ENCODE results near the gene GAS2L3. TPM values are rescaled to one million over a fixed set of nuclear protein-coding genes. Genes with fewer than 3 reads are reported as not detected.
"Not testable (repeated sequence)": the region's sequence is repeated elsewhere in the genome, so short reads cannot be mapped to it uniquely, and the experiment has no call there.

The GAS2L3 gene
- 10 to 100 TPM; 18.0 to 28.0 (median 22.1) TPM for polyA plus RNA-seq (ENCODE audit: insufficient read length in 4 of 4)

DNA sequence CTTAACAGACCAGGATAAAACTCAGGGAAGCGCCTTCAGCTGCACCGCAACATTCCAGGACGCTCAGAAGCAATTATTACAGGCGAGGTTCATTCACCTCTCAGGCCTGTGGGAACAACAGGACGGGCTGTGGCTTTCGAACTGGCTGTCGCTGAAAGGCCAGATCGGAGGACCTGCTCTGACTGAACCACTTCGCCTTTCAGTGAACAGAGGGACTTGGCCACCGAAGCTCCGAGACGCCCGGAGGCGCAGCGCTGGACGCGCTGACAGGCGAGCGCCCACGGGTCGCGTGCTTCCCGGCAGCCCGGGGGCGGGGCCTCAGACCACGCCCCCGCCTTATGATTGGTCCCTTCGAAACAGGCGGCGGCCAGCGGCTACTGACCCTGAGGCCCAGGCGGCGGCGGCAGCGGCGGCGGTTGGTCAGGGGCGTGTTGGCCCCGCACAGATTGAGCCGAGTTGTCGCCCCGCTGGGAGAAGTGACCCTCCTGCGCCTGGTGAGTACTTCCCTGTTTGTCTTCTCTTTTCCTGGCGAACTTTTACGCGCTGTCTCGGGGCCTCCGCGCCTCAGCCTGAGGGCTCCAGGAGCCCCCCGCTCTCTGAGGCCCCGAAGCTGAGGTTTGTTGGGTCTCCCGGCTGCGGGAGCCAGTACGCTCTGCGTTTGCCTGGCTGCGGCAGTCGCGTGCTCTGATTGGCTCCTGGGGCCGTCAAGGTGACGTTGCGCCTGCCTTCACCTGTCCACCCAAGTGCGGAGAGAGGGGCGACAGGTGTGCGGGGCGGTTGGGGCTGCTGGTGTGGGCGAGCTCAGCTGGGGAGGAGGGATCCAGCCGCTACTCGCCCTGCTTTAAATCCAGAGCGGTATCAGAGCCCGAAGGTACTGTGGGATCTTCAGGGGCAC is at the start of gene GAS2L3:
TSS of gene GAS2L3 (plus strand) at position 393 of the 895 bp plus-strand sequence. CDS start 21,221 bp downstream, outside the sequence.
- peak; percentile 72 to 84 (median 76) for DNase-seq (ENCODE audit: low read depth in 4 of 4, low spot score in 3 of 4)

GRCh38 chr12:100528034-100528433 is 45.5 kb upstream of the GAS2L3 start:
- no peak for DNase-seq (ENCODE audit: low read depth in 4 of 4, low spot score in 3 of 4)

DNA sequence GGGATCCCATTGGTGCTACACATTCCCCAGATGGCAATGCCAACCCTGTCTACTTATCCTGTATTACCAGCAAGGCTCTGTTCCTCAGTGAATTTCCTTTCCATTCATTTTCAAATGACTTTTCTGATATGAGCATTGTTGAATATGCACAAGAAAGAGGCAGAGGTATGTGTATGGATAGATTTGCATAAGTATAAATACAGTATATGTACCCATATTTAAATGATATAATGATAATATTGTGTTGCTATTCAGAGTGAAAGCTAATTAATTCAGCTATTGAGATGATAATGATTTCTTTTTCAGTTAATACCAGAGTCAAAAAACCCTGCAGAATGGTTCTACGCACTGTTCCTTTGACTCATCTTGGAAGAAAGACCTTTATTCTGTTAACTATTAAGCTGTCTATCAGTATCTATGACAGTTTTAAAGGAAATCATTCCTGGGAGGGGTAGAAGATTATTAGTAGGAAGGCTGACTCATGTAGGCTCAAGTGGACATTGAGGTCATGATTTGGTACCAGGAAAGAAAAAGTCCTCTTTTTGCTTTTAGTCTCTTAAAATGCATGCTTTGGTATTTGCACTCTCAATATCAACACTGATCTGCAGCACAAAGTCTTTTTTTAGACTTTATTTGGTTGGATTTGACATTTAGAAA is 44.9 kb upstream of the GAS2L3 start:
- DNase-seq (ENCODE audit: low read depth in 4 of 4, low spot score in 3 of 4): no peak

- DNase-seq (ENCODE audit: low read depth in 4 of 4, low spot score in 3 of 4): no peak
Observed at GRCh38 chr12:100529756-100530350, 43.6 kb upstream of the GAS2L3 start.

DNA sequence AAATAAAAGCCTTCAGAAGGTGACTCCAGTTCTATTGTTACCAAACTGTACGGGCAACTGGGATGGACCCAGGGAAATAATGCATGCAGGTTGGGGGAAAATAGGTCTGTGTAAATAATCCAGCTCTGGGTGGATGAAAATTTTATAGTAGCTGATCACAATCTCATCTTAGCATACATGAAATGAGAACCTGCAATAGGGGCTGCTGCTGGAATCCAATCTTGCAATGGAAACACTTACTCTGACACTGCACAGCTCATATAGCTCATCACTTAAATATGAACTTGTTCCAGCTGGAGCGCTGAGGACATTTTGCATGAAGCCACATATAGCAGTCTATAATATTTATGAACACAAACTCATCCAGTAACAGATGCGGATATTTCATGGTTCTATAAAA is 40.1 kb upstream of the GAS2L3 start:
- DNase-seq (ENCODE audit: low read depth in 4 of 4, low spot score in 3 of 4): no peak

- DNase-seq (ENCODE audit: low read depth in 4 of 4, low spot score in 3 of 4): no peak
Observed at GRCh38 chr12:100534625-100535227, 38.8 kb upstream of the GAS2L3 start.

GRCh38 chr12:100539202-100539601 is 34.3 kb upstream of the GAS2L3 start:
- peak in 1 of 4 donors; percentile 25 for DNase-seq (ENCODE audit: low read depth in 4 of 4, low spot score in 3 of 4)

DNA sequence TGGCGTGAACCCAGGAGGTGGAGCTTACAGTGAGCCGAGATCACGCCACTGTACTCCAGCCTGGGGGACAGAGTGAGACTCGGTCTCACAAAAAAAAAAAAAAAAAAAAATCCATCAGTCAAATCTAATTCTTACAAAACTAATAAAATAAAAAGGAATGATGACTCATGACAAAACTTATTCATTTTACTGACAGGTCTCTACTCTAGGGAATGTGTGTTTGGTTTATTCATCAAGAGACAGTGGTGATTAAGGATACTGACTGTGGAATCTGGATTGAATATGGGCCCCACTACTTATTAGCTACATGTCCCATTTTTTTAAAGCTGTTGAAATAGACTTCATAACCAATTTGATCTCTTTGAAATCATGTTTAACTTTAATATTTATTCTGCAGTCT is 29.3 kb upstream of the GAS2L3 start:
- DNase-seq (ENCODE audit: low read depth in 4 of 4, low spot score in 3 of 4): no peak

GRCh38 chr12:100545092-100545491 is 28.4 kb upstream of the GAS2L3 start:
- DNase-seq (ENCODE audit: low read depth in 4 of 4, low spot score in 3 of 4): no peak

- DNase-seq (ENCODE audit: low read depth in 4 of 4, low spot score in 3 of 4): no peak
Observed at GRCh38 chr12:100553936-100554335, 19.5 kb upstream of the GAS2L3 start.

- DNase-seq (ENCODE audit: low read depth in 4 of 4, low spot score in 3 of 4): peak; percentile 56 to 74 (median 73)
Observed at GRCh38 chr12:100554608-100555077, 18.8 kb upstream of the GAS2L3 start.

- DNase-seq (ENCODE audit: low read depth in 4 of 4, low spot score in 3 of 4): no peak
Observed at GRCh38 chr12:100555722-100556121, 17.8 kb upstream of the GAS2L3 start.

DNA sequence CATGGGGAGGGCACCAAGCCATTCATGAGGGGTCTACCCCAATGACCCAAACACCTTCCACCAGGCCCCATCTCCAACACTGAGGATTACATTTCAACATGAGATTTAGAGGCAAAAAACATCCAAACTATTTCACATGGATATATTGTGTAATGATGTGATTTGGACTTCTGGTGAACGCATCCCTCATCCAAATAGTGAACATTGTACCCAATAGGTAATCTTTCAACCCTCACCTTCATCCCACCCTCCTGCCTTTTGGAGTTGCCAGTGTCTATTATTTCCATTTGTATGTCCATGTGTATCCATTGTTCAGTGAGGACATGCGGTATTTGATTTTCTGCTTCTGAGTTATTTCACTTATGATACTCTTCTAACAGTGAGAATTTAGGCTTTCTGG is 16.1 kb upstream of the GAS2L3 start:
- no peak for DNase-seq (ENCODE audit: low read depth in 4 of 4, low spot score in 3 of 4)

- not testable (repeated sequence) for DNase-seq (ENCODE audit: low read depth in 4 of 4, low spot score in 3 of 4)
Observed at GRCh38 chr12:100559261-100559660, 14.2 kb upstream of the GAS2L3 start.

DNA sequence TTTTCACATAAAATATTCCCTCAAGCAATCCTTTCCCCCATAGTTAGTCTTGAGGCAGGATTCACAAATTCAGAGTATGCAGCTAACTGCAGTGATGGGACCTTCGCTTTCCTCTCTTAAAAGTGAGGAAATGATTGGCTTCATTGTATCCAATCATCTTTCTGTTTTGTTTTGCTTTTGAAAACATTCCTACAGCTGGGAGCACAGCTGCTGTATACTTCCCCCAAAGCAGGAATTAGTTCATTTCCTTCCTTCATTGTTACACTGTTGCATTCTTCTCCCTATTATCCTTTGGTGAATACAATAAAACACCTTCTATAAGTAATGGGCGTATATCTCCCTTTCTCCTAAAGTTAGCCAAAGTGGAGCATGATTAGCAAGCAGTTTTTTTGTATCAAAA is 9.4 kb upstream of the GAS2L3 start:
- no peak for DNase-seq (ENCODE audit: low read depth in 4 of 4, low spot score in 3 of 4)

- no peak for DNase-seq (ENCODE audit: low read depth in 4 of 4, low spot score in 3 of 4)
Observed at GRCh38 chr12:100564905-100565467, 8.5 kb upstream of the GAS2L3 start.

DNA sequence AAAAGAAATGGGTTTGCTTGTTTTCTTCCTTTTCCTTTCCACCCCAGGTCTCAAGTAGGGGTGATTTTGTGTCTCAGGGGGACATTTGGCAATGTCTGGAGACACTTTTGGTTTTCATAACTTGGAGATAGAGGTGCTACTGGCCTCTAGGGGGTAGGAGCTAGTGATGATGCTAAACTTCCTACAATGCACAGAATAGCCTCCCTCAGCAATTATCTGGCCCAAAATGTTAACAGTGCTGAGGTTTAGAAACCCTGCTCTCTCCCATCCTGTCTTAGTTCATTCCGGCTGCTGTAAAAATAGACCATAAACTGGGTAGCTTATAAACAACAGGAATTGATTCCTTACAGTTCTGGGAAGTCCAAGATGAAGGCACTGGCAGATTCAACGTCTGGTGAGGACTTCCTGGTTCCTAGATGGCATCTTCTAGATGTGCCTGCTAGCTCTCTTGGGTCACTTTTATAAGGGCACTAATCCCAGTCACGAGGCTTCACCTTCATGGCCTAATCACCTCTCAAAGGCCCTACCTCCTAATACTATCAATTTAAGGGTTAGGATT is 7.4 kb upstream of the GAS2L3 start:
- DNase-seq (ENCODE audit: low read depth in 4 of 4, low spot score in 3 of 4): no peak

DNA sequence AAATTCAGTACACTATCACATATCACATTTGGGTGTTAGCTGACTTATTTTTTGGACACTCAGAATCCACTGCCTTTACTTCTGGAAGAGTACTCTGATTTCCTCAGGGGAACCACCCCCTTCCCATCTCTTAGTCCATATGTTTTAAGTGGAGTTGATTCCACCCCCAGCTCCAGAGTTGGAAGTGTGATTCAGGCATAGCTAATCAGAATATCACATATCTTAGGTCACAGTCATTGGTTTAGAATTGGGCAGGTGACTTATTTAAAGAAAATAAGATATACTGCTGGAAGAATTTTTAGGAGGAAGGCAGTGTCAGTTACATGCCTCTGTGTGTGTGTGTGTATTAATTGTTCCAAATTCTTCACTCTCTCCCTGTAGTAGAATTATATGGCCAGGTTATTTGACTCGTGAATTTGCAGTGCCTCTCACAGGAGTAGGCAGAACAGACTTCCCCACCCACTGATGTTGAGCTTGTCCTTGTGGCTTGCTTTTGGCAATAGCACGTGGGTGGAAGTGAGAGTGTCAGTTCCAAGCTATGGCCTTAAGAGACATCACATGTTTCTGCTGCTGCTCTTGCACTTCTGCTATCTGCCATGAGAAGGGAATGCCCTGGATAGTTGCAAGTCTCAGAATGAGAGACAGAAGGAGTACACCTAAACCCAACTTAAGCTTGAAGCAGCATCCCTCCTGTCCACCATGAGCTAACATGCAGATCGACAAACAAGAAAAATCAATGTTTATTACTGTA is 6.4 kb upstream of the GAS2L3 start:
- no peak for DNase-seq (ENCODE audit: low read depth in 4 of 4, low spot score in 3 of 4)

DNA sequence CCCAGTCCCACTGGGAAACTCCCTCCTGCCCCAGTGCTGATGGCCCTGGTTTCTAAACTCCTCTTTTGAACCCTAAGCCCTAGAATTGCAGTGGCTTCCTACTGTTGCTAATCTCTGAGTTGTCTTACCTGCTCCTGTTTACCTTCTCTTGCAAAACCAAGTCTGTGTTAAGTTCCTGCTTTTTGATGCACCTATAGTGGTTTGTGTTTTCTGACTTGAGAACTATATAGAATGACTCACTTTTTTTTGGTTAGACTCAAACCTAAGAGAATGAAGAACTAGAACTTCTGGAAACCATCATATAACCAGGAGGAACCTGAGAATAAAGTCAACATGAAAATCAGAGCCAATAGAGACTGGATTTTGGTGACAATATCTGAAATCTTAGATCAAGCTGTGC is 5.5 kb upstream of the GAS2L3 start:
- no peak for DNase-seq (ENCODE audit: low read depth in 4 of 4, low spot score in 3 of 4)

GRCh38 chr12:100572184-100572583 is 1.3 kb upstream of the GAS2L3 start:
- DNase-seq (ENCODE audit: low read depth in 4 of 4, low spot score in 3 of 4): no peak

Measured in left renal pelvis (tissue), 4 donors.